Measurements from ENCODE around the gene C2. TPM values are rescaled to one million over a fixed set of nuclear protein-coding genes. Genes with fewer than 3 reads are reported as not detected.
A peak's percentile ranks its signal among the peaks of the same experiment; 100 is the strongest.

Gene C2
- total RNA-seq, result 1 to 10 TPM; 2.5 to 6.2 (median 4.4) TPM

GRCh38 chr6:31927242-31927862 is at the start of gene C2:
C2 (plus strand) TSS chr6:31927717; CDS start chr6:31927753, 36 bp downstream.
- no peak within 1 kb of the TSS for H3K4me3 ChIP-seq (replicated peaks in 1 of 3)
- no peaks in the 10 kb centered on the region for H3K9me3 ChIP-seq
- H3K4me1 ChIP-seq, result no peaks in the 10 kb centered on the region
- 68 to 70% methylated on average over 11 of the region's 11 CpGs for WGBS, 2 donors
- no peak for DNase-seq
- H3K36me3 ChIP-seq, result no peaks in the 10 kb centered on the region
- no peaks in the 10 kb centered on the region for H3K27me3 ChIP-seq
- TF ChIP-seq POLR2A (IDR thresholded peaks at IDR 0.05) (no peak), CTCF (IDR thresholded peaks at IDR 0.05) (no peak)
- H3K27ac ChIP-seq, result no peak within 1 kb of the TSS
- intact Hi-C loops (cut with DNase I), result no loop called here

GRCh38 chr6:31878222-31878621 is 49.3 kb upstream of the C2 start:
- intact Hi-C loops (cut with DNase I), result no loop called here
- H3K4me1 ChIP-seq, result peaks cover 3 to 18% of the 10 kb centered on the region in 2 donors
- peaks cover 25 to 27% of the 10 kb centered on the region in 2 donors for H3K36me3 ChIP-seq
- H3K4me3 ChIP-seq (replicated peaks in 1 of 3), result no peak overlapping the region
- no peaks in the 10 kb centered on the region for H3K27me3 ChIP-seq
- TF ChIP-seq CTCF (IDR thresholded peaks at IDR 0.05) (no peak), POLR2A (IDR thresholded peaks at IDR 0.05) (no peak)
- no peak for DNase-seq
- H3K27ac ChIP-seq, result no peak overlapping the region
- no peaks in the 10 kb centered on the region for H3K9me3 ChIP-seq
- WGBS, 2 donors, result 71 to 75% methylated on average over 2 to 3 of the region's 3 CpGs

GRCh38 chr6:31878726-31879125 is 48.8 kb upstream of the C2 start, which contains the start of gene SLC44A4:
SLC44A4 (minus strand) TSS chr6:31878997; CDS start chr6:31878980, 17 bp downstream.
- Histone ChIP-seq H3K4me3 (replicated peaks in 1 of 3) (no peak within 1 kb of the TSS), H3K27ac (no peak within 1 kb of the TSS), H3K27me3 (no peaks in the 10 kb centered on the region), H3K9me3 (no peaks in the 10 kb centered on the region), H3K4me1 (peaks cover 3 to 18% of the 10 kb centered on the region in 2 donors), H3K36me3 (peaks cover 30 to 32% of the 10 kb centered on the region in 2 donors)
- WGBS, 2 donors, result 59 to 66% methylated on average over 18 of the region's 18 CpGs
- intact Hi-C loops (cut with DNase I), result no loop called here
- DNase-seq, result peak; percentile 28 to 35
- TF ChIP-seq POLR2A (IDR thresholded peaks at IDR 0.05) (no peak), CTCF (IDR thresholded peaks at IDR 0.05) (no peak)

- 78 to 83% methylated on average over 13 of the region's 13 CpGs for WGBS, 2 donors
- intact Hi-C loops (cut with DNase I), result no loop called here
- H3K4me3 ChIP-seq (replicated peaks in 1 of 3), result no peak overlapping the region
- TF ChIP-seq CTCF (IDR thresholded peaks at IDR 0.05) (no peak), POLR2A (IDR thresholded peaks at IDR 0.05) (no peak)
- no peaks in the 10 kb centered on the region for H3K9me3 ChIP-seq
- no peak for DNase-seq
- H3K36me3 ChIP-seq, result peaks cover 34 to 37% of the 10 kb centered on the region in 2 donors
- no peaks in the 10 kb centered on the region for H3K27me3 ChIP-seq
- peaks cover 3 to 15% of the 10 kb centered on the region in 2 donors for H3K4me1 ChIP-seq
- H3K27ac ChIP-seq, result no peak overlapping the region
Measured at GRCh38 chr6:31879143-31879542, 48.4 kb upstream of the C2 start.

GRCh38 chr6:31879901-31880300 is 47.6 kb upstream of the C2 start:
- Histone ChIP-seq H3K27me3 (no peaks in the 10 kb centered on the region), H3K36me3 (peaks cover 40 to 44% of the 10 kb centered on the region in 2 donors), H3K9me3 (no peaks in the 10 kb centered on the region), H3K27ac (no peak overlapping the region), H3K4me3 (replicated peaks in 1 of 3) (no peak overlapping the region), H3K4me1 (peaks cover 3 to 10% of the 10 kb centered on the region in 2 donors)
- no peak for DNase-seq
- 84 to 88% methylated on average over 7 to 10 of the region's 10 CpGs for WGBS, 2 donors
- intact Hi-C loops (cut with DNase I), result no loop called here
- TF ChIP-seq CTCF (IDR thresholded peaks at IDR 0.05) (no peak), POLR2A (IDR thresholded peaks at IDR 0.05) (no peak)
